22Rv1 (cell line): ENCODE data around the gene JUP.

ENCODE experiments used
- ZFX ChIP-seq: fragments of 450-650 bp; IDR thresholded peaks from 2 replicates; pipeline ENCODE4 v1.6.1; 2017; ENCODE audit warnings: antibody characterized with exemption, borderline replicate concordance
- TF ChIP-seq, protein P1 (sequence below): fragments of 450-650 bp; IDR thresholded peaks from 2 replicates; pipeline ENCODE4 v1.5.1; 2017; ENCODE audit warnings: mild to moderate bottlenecking

DNA sequence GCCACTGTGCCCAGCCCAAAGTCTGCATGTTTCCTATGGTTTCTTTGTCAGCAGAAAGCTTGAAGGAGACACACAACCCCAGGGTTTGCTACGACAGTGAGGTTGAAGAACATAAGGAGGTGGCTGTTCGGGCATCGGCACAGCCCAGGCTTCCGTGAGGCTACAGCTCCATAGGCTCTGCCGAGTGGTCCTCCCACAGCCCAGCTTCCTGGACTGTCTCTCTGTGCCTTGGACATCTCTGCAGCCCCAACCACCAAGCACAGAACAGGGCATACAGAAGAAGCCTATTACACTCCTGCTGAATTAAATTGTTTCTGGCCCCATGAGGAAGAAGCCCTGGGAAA lies 48.9 kb downstream of the JUP start:
- TF ChIP-seq, protein P1, sequence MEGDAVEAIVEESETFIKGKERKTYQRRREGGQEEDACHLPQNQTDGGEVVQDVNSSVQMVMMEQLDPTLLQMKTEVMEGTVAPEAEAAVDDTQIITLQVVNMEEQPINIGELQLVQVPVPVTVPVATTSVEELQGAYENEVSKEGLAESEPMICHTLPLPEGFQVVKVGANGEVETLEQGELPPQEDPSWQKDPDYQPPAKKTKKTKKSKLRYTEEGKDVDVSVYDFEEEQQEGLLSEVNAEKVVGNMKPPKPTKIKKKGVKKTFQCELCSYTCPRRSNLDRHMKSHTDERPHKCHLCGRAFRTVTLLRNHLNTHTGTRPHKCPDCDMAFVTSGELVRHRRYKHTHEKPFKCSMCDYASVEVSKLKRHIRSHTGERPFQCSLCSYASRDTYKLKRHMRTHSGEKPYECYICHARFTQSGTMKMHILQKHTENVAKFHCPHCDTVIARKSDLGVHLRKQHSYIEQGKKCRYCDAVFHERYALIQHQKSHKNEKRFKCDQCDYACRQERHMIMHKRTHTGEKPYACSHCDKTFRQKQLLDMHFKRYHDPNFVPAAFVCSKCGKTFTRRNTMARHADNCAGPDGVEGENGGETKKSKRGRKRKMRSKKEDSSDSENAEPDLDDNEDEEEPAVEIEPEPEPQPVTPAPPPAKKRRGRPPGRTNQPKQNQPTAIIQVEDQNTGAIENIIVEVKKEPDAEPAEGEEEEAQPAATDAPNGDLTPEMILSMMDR = no peak
- no peak for TF ChIP-seq ZFX
